Cardiac muscle cell (in vitro differentiated cells and primary cell): ENCODE data around the gene RBMS1. TPM values are rescaled to one million over a fixed set of nuclear protein-coding genes. Genes with fewer than 3 reads are reported as not detected.

Source experiments
- DNase-seq, 2 donors: peaks; one replicate each; pipeline versions ENCODE4 v3.0.0 to v3.0.0-alpha.2; 2010 to 2017; ENCODE audit warnings: low read depth in 1 of 2, low spot score in 1 of 2
- H3K27ac ChIP-seq: fragments of 200-600 bp; sonication (generic); 2 replicates; pipeline ENCODE4 v1.5.1; 2016
- H3K27me3 ChIP-seq: fragments of 200-600 bp; sonication (generic); 2 replicates; pipeline ENCODE4 v1.6.0; 2016; ENCODE audit warnings: control low read depth
- H3K36me3 ChIP-seq: fragments of 200-600 bp; sonication (generic); 2 replicates; pipeline ENCODE4 v1.5.1; 2016; ENCODE audit warnings: control low read depth
- H3K4me1 ChIP-seq: fragments of 200-600 bp; sonication (generic); 2 replicates; pipeline ENCODE4 v1.8.1; 2017; ENCODE audit warnings: low read depth, mild to moderate bottlenecking, mixed run types
- H3K4me3 ChIP-seq: fragments of 200-600 bp; sonication (generic); 2 replicates; pipeline ENCODE4 v1.5.1; 2016; ENCODE audit warnings: mild to moderate bottlenecking
- H3K9me3 ChIP-seq: fragments of 200-600 bp; sonication (generic); 2 replicates; pipeline ENCODE4 v1.5.1; 2017; ENCODE audit warnings: low read depth, mild to moderate bottlenecking, control low read depth
- polyA plus RNA-seq: library from polyadenylated mRNA; unstranded; fragments of >200 nt; fragmentation: Nextera tagmentation; extraction: Ambion mirVana; gene quantifications from 2 replicates; pipeline ENCODE4 v1.2.1, GENCODE V29; 2016
- total RNA-seq: library from RNA; depleted of rRNA; stranded (reverse); fragments of >200 nt; gene quantifications from 2 replicates; pipeline ENCODE4 v1.2.3, GENCODE V29; 2016
- TF ChIP-seq, protein P1 (sequence below): IDR thresholded peaks from 2 replicates; pipeline ENCODE4 v1.5.1; 2012; ENCODE audit warnings: low read depth, mild to moderate bottlenecking, low read length

Gene RBMS1
- total and polyA plus RNA-seq, 2 experiments from 2014 or later = 89.5 to 99.9 TPM

GRCh38 chr2:160433466-160434140 lies 60.0 kb downstream of the RBMS1 start:
- no peak for DNase-seq
- H3K4me1 ChIP-seq = peaks cover 3% of the 10 kb centered on the region
- H3K9me3 ChIP-seq = no peaks in the 10 kb centered on the region
- no peak overlapping the region for H3K27ac ChIP-seq
- H3K36me3 ChIP-seq = no peaks in the 10 kb centered on the region
- TF ChIP-seq, protein P1, sequence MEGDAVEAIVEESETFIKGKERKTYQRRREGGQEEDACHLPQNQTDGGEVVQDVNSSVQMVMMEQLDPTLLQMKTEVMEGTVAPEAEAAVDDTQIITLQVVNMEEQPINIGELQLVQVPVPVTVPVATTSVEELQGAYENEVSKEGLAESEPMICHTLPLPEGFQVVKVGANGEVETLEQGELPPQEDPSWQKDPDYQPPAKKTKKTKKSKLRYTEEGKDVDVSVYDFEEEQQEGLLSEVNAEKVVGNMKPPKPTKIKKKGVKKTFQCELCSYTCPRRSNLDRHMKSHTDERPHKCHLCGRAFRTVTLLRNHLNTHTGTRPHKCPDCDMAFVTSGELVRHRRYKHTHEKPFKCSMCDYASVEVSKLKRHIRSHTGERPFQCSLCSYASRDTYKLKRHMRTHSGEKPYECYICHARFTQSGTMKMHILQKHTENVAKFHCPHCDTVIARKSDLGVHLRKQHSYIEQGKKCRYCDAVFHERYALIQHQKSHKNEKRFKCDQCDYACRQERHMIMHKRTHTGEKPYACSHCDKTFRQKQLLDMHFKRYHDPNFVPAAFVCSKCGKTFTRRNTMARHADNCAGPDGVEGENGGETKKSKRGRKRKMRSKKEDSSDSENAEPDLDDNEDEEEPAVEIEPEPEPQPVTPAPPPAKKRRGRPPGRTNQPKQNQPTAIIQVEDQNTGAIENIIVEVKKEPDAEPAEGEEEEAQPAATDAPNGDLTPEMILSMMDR = no peak
- no peaks in the 10 kb centered on the region for H3K27me3 ChIP-seq
- H3K4me3 ChIP-seq = no peak overlapping the region

- DNase-seq = peak in 1 of 2 donors; percentile 47
- Histone ChIP-seq H3K27me3 (no peaks in the 10 kb centered on the region), H3K27ac (no peak overlapping the region), H3K4me3 (no peak overlapping the region), H3K9me3 (no peaks in the 10 kb centered on the region), H3K4me1 (no peaks in the 10 kb centered on the region), H3K36me3 (no peaks in the 10 kb centered on the region)
- TF ChIP-seq, protein P1 = no peak
These were observed 61.0 kb downstream of the RBMS1 start for GRCh38 chr2:160432633-160433032.

- Histone ChIP-seq H3K36me3 (no peaks in the 10 kb centered on the region), H3K4me3 (no peak overlapping the region), H3K4me1 (peaks cover 6% of the 10 kb centered on the region), H3K27me3 (no peaks in the 10 kb centered on the region), H3K27ac (no peak overlapping the region), H3K9me3 (no peaks in the 10 kb centered on the region)
- TF ChIP-seq, protein P1 = no peak
- no peak for DNase-seq
These were observed 62.2 kb downstream of the RBMS1 start for GRCh38 chr2:160431441-160431840.

DNA sequence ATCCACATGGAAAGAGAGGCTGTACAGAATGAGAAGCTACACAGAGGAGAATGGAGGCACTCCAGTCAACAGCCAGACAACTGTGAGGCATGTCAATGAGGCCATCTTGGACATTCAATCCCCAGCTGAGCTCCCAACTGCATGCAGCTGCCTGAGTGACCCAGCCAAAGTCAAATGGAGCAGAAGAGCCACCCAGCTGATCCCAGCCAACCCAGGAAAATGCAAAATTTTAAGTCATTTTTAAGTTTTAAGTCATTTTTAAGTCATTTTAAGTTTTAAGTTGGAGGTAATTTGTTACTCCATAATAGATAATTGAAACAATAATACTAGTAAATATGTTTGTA lies 63.6 kb downstream of the RBMS1 start:
- TF ChIP-seq, protein P1 = no peak
- no peaks in the 10 kb centered on the region for H3K9me3 ChIP-seq
- no peak overlapping the region for H3K4me3 ChIP-seq
- H3K4me1 ChIP-seq = peaks cover 13% of the 10 kb centered on the region
- DNase-seq = no peak
- no peak overlapping the region for H3K27ac ChIP-seq
- H3K27me3 ChIP-seq = no peaks in the 10 kb centered on the region
- no peaks in the 10 kb centered on the region for H3K36me3 ChIP-seq

GRCh38 chr2:160429248-160430000 lies 64.2 kb downstream of the RBMS1 start:
- peak; percentile 45 to 81 for DNase-seq
- Histone ChIP-seq H3K36me3 (no peaks in the 10 kb centered on the region), H3K4me3 (no peak overlapping the region), H3K4me1 (peaks cover 13% of the 10 kb centered on the region), H3K27ac (no peak overlapping the region), H3K27me3 (no peaks in the 10 kb centered on the region), H3K9me3 (no peaks in the 10 kb centered on the region)
- TF ChIP-seq, protein P1 = peak; percentile 48
